Panc1 (cell line): Measurements from ENCODE around the gene SPOCK1. TPM values are rescaled to one million over a fixed set of nuclear protein-coding genes. Genes with fewer than 3 reads are reported as not detected.

Experiments used
- ATAC-seq: fragments of 200-7000 bp; cut with Tn5 transposase; 2 replicates; pipeline ENCODE4 v1.9.1; 2020; ENCODE audit warnings: mild to moderate bottlenecking, moderate library complexity
- BruUV-seq: library from RNA; stranded (reverse); fragments of 400-500 nt; replicated peaks from 2 replicates; lab custom pipeline; 2021; lab: Mats Ljungman, UMichigan
- CTCF ChIA-PET: fragments of 300-600 bp; sonication (Branson Sonifier 250); formaldehyde crosslinking; loops from one replicate; lab custom pipeline; 2022; ENCODE audit warnings: antibody characterized with exemption; lab: Charles Lee
- POLR2A ChIA-PET: fragments of 300-600 bp; sonication (Branson Sonifier 250); formaldehyde crosslinking; loops from one replicate; lab custom pipeline; 2022; ENCODE audit warnings: antibody characterized with exemption; lab: Charles Lee
- DNase-seq: peaks from one replicate; pipeline ENCODE4 v3.0.0-alpha.2; 2010; ENCODE audit warnings: low read depth, low spot score
- H3K27ac ChIP-seq: 2 replicates; pipeline ENCODE4 v1.5.1; 2011; ENCODE audit warnings: mild to moderate bottlenecking, low read length, inconsistent platforms
- H3K27me3 ChIP-seq: fragments of 200-500 bp; sonication (Bioruptor generic); 2 replicates; pipeline ENCODE4 v1.6.0; 2014; ENCODE audit warnings: low read length, inconsistent platforms; ENCODE audit not compliant: control insufficient read depth, insufficient read depth
- H3K36me3 ChIP-seq: fragments of 200-500 bp; sonication (Bioruptor generic); 2 replicates; pipeline ENCODE4 v1.5.1; 2014; ENCODE audit warnings: inconsistent platforms, mild to moderate bottlenecking, low read length, moderate library complexity; ENCODE audit not compliant: control insufficient read depth, insufficient read depth
- H3K4me1 ChIP-seq: 2 replicates; pipeline ENCODE4 v1.5.1; 2011; ENCODE audit warnings: inconsistent platforms, mild to moderate bottlenecking, low read length, moderate library complexity; ENCODE audit not compliant: control insufficient read depth, insufficient read depth
- H3K4me3 ChIP-seq, 2 experiments: 2 replicates each; pipeline ENCODE4 v1.5.1; 2011 to 2012; ENCODE audit warnings: low read depth in 2 of 2, low read length in 2 of 2, mild to moderate bottlenecking in 2 of 2, inconsistent platforms in 1 of 2, moderate library complexity in 1 of 2
- H3K9me3 ChIP-seq: fragments of 200-500 bp; sonication (Bioruptor generic); 2 replicates; pipeline ENCODE4 v1.5.1; 2014; ENCODE audit warnings: low read depth, mild to moderate bottlenecking, inconsistent platforms, low read length, moderate library complexity; ENCODE audit not compliant: control insufficient read depth, insufficient read depth
- POLR2AphosphoS5 ChIP-seq: IDR thresholded peaks from 2 replicates; pipeline ENCODE4 v1.6.1; 2012; ENCODE audit warnings: mild to moderate bottlenecking, low read depth, low read length, moderate library complexity
- SIN3A ChIP-seq: IDR thresholded peaks from 2 replicates; pipeline ENCODE4 v1.6.1; 2012; ENCODE audit warnings: low read depth, mild to moderate bottlenecking, low read length, moderate library complexity, borderline replicate concordance; ENCODE audit not compliant: insufficient read depth
- TCF7L2 ChIP-seq: IDR thresholded peaks from 2 replicates; pipeline ENCODE4 v1.6.1; 2011; ENCODE audit warnings: mild to moderate bottlenecking, low read depth, low read length, inconsistent platforms
- in situ Hi-C: cut with HindIII; loops from 2 replicates; pipeline ENCODE4 v1.10.0; 2016; ENCODE audit warnings: low sequenced_read_pairs, low pct_unique_long_range_greater_than_20kb
- intact Hi-C: fragments of 100-400 bp; cut with micrococcal nuclease; formaldehyde crosslinking; loops from one replicate; pipeline ENCODE4 v1.10.0; 2022; ENCODE audit not compliant: unreplicated experiment
- total RNA-seq: library from RNA; stranded (reverse); gene quantifications from one replicate; pipeline ENCODE4 v1.2.1, GENCODE V29; 2021; ENCODE audit not compliant: unreplicated experiment
- TF ChIP-seq, protein P1 (sequence below): fragments of 450-650 bp; IDR thresholded peaks from 2 replicates; pipeline ENCODE4 v1.5.1; 2017; ENCODE audit warnings: mild to moderate bottlenecking
- TF ChIP-seq, protein P2 (sequence below), 2 experiments: IDR thresholded peaks; 2 replicates each; pipeline ENCODE4 v1.6.1; 2011 to 2012; ENCODE audit warnings: low read depth in 2 of 2, control low read depth in 1 of 2, low read length in 1 of 2, mild to moderate bottlenecking in 1 of 2, moderate library complexity in 1 of 2; ENCODE audit not compliant: insufficient read depth in 1 of 2

The SPOCK1 gene
- total RNA-seq, 1 experiment from 2014 or later, result 15.6 TPM

DNA sequence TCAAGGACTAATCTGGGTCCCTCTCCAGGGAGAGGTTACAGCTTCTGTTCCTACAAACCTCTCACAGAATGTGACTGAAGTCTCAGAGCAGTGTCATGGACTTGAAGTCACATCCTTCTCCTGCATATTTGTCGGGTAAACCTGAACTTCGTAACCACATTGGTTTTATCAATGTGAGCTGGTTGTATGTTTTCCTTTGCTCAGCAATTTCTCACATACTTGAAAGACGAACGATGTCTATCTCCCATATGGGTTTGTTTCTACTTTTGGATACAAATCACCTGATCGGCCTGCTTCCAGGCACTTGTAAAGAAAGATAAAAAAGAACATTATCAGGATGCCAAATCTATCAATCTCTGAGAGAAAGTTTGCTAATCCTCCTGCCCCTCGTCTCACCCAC is 411.0 kb downstream of the SPOCK1 start:
- no peak for DNase-seq
- CTCF ChIA-PET, result no interaction called here

DNA sequence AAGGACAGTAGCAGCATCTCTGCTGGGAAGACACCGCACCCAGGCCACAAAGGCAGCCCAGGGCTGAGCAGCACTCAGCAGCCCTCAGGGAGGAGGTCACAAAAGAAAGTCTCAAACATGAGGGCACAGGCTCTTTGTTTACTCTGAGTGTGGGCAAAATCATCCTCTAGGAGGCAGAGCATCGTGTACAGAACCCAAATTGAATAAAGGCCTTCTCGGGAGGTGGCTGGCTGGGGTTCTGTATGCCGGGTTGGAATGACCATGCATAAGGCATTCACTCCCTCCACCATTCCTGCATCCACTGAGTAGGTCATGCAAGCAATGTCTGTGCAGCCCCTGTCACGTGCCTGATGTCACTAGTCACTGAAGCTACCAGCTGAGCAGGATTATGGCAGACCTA is 412.8 kb downstream of the SPOCK1 start:
- no peak for ATAC-seq
- intact Hi-C loops, result no loop called here
- no peak for DNase-seq
- Histone ChIP-seq H3K27ac (no peak overlapping the region), H3K36me3 (no peaks in the 10 kb centered on the region), H3K9me3 (no peaks in the 10 kb centered on the region), H3K4me3 (no peak overlapping the region), H3K4me1 (no peaks in the 10 kb centered on the region), H3K27me3 (0 out of 2 replicates have a peak, but pooled peaks cover 2% of the 10 kb centered on the region)
- in situ Hi-C loops, result no loop called here
- ChIA-PET CTCF (no interaction called here), POLR2A (no interaction called here)
- no TSS peak for BruUV-seq
- TF ChIP-seq POLR2AphosphoS5 (no peak), SIN3A (no peak), TCF7L2 (no peak)
- TF ChIP-seq, protein P1, sequence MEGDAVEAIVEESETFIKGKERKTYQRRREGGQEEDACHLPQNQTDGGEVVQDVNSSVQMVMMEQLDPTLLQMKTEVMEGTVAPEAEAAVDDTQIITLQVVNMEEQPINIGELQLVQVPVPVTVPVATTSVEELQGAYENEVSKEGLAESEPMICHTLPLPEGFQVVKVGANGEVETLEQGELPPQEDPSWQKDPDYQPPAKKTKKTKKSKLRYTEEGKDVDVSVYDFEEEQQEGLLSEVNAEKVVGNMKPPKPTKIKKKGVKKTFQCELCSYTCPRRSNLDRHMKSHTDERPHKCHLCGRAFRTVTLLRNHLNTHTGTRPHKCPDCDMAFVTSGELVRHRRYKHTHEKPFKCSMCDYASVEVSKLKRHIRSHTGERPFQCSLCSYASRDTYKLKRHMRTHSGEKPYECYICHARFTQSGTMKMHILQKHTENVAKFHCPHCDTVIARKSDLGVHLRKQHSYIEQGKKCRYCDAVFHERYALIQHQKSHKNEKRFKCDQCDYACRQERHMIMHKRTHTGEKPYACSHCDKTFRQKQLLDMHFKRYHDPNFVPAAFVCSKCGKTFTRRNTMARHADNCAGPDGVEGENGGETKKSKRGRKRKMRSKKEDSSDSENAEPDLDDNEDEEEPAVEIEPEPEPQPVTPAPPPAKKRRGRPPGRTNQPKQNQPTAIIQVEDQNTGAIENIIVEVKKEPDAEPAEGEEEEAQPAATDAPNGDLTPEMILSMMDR, result no peak
- TF ChIP-seq, protein P2, sequence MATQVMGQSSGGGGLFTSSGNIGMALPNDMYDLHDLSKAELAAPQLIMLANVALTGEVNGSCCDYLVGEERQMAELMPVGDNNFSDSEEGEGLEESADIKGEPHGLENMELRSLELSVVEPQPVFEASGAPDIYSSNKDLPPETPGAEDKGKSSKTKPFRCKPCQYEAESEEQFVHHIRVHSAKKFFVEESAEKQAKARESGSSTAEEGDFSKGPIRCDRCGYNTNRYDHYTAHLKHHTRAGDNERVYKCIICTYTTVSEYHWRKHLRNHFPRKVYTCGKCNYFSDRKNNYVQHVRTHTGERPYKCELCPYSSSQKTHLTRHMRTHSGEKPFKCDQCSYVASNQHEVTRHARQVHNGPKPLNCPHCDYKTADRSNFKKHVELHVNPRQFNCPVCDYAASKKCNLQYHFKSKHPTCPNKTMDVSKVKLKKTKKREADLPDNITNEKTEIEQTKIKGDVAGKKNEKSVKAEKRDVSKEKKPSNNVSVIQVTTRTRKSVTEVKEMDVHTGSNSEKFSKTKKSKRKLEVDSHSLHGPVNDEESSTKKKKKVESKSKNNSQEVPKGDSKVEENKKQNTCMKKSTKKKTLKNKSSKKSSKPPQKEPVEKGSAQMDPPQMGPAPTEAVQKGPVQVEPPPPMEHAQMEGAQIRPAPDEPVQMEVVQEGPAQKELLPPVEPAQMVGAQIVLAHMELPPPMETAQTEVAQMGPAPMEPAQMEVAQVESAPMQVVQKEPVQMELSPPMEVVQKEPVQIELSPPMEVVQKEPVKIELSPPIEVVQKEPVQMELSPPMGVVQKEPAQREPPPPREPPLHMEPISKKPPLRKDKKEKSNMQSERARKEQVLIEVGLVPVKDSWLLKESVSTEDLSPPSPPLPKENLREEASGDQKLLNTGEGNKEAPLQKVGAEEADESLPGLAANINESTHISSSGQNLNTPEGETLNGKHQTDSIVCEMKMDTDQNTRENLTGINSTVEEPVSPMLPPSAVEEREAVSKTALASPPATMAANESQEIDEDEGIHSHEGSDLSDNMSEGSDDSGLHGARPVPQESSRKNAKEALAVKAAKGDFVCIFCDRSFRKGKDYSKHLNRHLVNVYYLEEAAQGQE (IDR thresholded peaks at IDR 0.05; ENCODE audit: insufficient read depth in 1 of 2, low read depth in 2 of 2, low read length in 1 of 2), result no peak

More for the DNA sequence above, 411.0 kb downstream of the SPOCK1 start:
- in situ Hi-C loops (no loop called here), intact Hi-C loops (no loop called here)
- H3K4me1 ChIP-seq, result no peaks in the 10 kb centered on the region
- no peaks in the 10 kb centered on the region for H3K9me3 ChIP-seq
- TF ChIP-seq, protein P1, result no peak
- ATAC-seq, result no peak
- H3K36me3 ChIP-seq, result no peaks in the 10 kb centered on the region
- no peak overlapping the region for H3K27ac ChIP-seq
- H3K4me3 ChIP-seq, result no peak overlapping the region
- BruUV-seq, result no TSS peak
- 0 out of 2 replicates have a peak, but pooled peaks cover 2% of the 10 kb centered on the region for H3K27me3 ChIP-seq
- POLR2A ChIA-PET, result no interaction called here
